Subcutaneous abdominal adipose tissue (tissue), 5 donors: Measurements from ENCODE around the gene ZMYM2.

Experiments used
- H3K27ac ChIP-seq: one replicate; pipeline ENCODE4 v1.7.0; 2013; ENCODE audit warnings: low read depth, mild to moderate bottlenecking, inconsistent platforms, low read length, moderate library complexity
- H3K27me3 ChIP-seq, 5 donors: one replicate each; pipeline ENCODE4 v1.7.0; 2013; ENCODE audit warnings: low read length in 5 of 5, inconsistent platforms in 1 of 5; ENCODE audit not compliant: control insufficient read depth in 5 of 5, insufficient read depth in 4 of 5
- H3K36me3 ChIP-seq, 5 donors: one replicate each; pipeline ENCODE4 v1.7.0; 2013; ENCODE audit warnings: low read length in 5 of 5; ENCODE audit not compliant: control insufficient read depth in 5 of 5, insufficient read depth in 5 of 5
- H3K4me1 ChIP-seq, 5 donors: one replicate each; pipeline ENCODE4 v1.7.0; 2013; ENCODE audit warnings: low read length in 5 of 5, mild to moderate bottlenecking in 3 of 5, moderate library complexity in 1 of 5; ENCODE audit not compliant: control insufficient read depth in 5 of 5, insufficient read depth in 5 of 5
- H3K4me3 ChIP-seq, 5 donors: one replicate each; pipeline ENCODE4 v1.7.0; 2013; ENCODE audit warnings: low read length in 5 of 5, low read depth in 1 of 5
- H3K9ac ChIP-seq, 5 donors: one replicate each; pipeline ENCODE4 v1.7.0; 2013; ENCODE audit warnings: low read length in 5 of 5, mild to moderate bottlenecking in 4 of 5, moderate library complexity in 3 of 5
- H3K9me3 ChIP-seq, 5 donors: one replicate each; pipeline ENCODE4 v1.7.0; 2013; ENCODE audit warnings: low read length in 5 of 5; ENCODE audit not compliant: control insufficient read depth in 5 of 5
- donor health status: healthy.
- donor health status: healthy.
- donor health status: healthy.
- donor health status: healthy.
- donor health status: healthy.

ZMYM2 gene

DNA sequence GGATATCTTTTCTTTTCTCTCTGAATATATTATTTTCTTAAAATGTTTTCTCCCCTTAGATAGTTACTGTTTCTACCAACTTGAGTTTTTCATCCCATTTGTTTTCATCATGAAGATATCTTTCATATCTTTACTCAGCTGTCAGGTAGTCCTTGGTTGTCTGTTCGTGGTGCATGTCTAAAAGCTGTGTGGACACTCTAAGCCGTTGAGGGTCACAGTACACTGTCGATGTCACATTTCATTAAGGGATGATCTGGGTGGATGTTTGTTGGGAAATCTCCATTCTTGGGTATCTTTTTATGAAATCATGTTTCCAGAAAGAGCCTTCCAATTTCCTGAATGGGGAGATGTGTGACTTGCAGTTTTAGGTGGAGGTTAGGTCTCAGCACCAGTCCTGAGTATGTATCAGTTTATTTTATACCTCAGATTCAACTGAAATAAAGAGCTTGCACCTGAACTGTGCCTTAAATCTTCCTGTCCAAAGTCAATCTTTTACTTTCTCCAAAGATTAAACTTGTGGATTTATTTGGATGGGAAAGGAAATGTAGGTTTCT, 23.2 kb downstream of the ZMYM2 start:
- no peaks in the 10 kb centered on the region for H3K27me3 ChIP-seq
- no peak overlapping the region for H3K9ac ChIP-seq
- H3K4me3 ChIP-seq, result no peak overlapping the region
- peaks cover 8 to 15% (median 10%) of the 10 kb centered on the region in 5 donors for H3K36me3 ChIP-seq
- no peak overlapping the region for H3K27ac ChIP-seq
- peaks cover 2 to 11% (median 8%) of the 10 kb centered on the region in 5 donors for H3K9me3 ChIP-seq
- no peaks in the 10 kb centered on the region for H3K4me1 ChIP-seq

DNA sequence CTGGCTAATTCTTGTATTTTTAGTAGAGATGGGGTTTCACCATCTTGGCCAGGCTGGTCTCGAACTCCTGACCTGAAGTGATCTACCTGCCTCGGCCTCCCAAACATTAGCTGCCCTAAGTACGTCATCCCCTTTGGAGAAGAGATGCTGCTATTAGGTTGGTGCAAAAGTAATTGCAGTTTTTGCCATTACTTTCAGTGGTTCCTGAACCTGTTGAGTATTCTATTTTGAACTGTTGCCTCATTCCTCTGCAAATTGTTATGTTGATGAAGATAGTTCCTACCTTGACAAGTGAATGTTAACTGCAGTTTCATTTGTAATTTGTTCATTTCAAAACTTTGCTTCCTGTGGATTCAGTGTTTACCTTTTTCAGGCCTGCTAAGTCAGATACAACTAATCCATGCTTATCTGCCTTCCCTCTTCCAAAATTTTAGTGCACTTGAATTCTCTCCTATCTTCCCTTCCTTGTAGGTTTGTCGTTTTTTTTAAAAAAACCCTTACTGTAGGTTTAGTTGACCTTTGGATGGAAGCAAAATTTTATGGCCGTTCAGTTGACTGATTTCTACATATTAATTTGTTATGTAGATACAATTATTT, 24.0 kb downstream of the ZMYM2 start:
- Histone ChIP-seq H3K36me3 (peaks cover 8 to 15% (median 10%) of the 10 kb centered on the region in 5 donors), H3K4me3 (no peak overlapping the region), H3K9ac (no peak overlapping the region), H3K9me3 (peaks cover 2 to 11% (median 8%) of the 10 kb centered on the region in 5 donors), H3K27ac (no peak overlapping the region), H3K4me1 (no peaks in the 10 kb centered on the region), H3K27me3 (no peaks in the 10 kb centered on the region)

DNA sequence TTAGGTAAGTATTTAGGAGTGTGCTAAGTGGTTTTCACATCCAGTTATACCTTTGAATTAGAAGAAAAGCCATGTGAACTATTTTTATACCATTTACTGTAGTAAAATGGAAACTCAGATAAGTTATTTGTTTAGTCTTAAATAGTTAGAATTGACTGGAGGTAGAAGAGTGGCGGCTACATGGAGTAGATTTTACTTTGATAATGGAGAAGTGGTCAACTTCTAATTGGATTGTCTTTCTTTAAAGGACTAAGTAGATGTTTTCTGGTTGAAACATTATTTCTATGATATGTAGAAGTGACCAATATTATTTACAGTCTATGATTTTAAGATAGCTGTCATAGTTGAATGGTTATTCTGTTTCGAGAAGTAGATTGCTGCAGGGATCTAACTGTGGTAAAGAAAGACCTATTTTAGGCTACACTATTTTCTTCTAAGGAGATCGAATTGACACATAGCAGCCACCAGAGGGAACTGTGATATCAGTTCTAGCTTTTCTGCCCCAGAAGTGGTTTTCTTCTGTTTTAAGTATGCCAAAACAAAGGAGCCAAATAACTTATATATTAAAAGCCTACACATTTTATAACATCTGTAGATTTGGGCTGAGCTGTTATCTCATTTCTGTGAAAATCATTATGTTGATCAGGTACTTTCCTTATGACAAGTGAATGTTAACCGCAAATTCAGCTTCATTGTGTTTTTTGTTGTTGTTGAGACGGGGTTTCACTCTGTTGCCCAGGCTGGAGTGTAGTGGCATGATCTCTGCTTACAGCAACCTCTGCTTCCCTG, 26.1 kb downstream of the ZMYM2 start:
- H3K9ac ChIP-seq, result peak overlapping the region in 1 of 5 donors; percentile 39
- H3K4me1 ChIP-seq, result no peaks in the 10 kb centered on the region
- no peak overlapping the region for H3K4me3 ChIP-seq
- H3K36me3 ChIP-seq, result peaks cover 4 to 8% (median 7%) of the 10 kb centered on the region in 5 donors
- H3K27me3 ChIP-seq, result no peaks in the 10 kb centered on the region
- peaks cover 0 to 2% (median under 1%) of the 10 kb centered on the region in 5 donors for H3K9me3 ChIP-seq
- no peak overlapping the region for H3K27ac ChIP-seq

DNA sequence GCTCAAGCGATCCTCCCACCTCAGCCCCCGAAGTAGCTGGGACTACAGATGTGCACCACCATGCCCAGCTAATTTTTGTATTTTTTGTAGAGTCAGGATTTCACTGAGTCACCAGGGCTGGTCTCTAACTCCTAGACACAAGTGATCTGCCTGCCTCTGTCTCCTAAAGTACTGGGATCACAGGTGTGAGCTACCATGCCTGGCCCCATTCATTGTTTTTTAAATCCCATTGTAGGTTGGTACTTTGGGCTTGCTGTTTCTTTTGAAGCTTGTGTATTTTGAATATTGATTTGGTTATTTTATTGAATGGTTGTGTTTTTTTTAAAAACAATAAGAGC, 26.7 kb downstream of the ZMYM2 start:
- H3K4me3 ChIP-seq, result no peak overlapping the region
- no peaks in the 10 kb centered on the region for H3K9me3 ChIP-seq
- no peaks in the 10 kb centered on the region for H3K27me3 ChIP-seq
- peaks cover 3 to 10% (median 6%) of the 10 kb centered on the region in 5 donors for H3K36me3 ChIP-seq
- H3K27ac ChIP-seq, result no peak overlapping the region
- H3K9ac ChIP-seq, result no peak overlapping the region
- peaks cover 0 to 2% (median 0%) of the 10 kb centered on the region in 5 donors for H3K4me1 ChIP-seq

DNA sequence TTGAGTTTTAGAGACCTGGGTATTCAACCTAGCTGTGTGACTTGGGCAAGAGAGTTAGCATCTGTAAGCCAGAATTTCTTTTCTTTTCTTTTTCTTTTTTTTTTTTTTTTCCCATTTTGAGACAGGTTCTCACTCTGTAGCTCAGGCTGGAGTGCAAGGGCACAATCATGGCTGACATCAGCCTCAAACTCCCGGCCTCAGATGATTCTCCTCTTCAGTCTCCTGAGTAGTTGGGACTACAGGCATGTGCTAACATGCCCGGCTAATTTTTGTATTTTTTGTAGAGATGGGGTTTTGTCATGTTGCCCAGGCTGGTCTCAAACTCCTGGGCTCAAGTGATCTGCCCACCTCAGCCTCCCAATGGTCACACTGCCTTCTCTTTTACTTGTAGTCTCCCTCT, 33.0 kb downstream of the ZMYM2 start:
- Histone ChIP-seq H3K9ac (no peak overlapping the region), H3K36me3 (peaks cover 18 to 36% (median 26%) of the 10 kb centered on the region in 5 donors), H3K4me3 (no peak overlapping the region), H3K27me3 (no peaks in the 10 kb centered on the region), H3K27ac (no peak overlapping the region), H3K9me3 (no peaks in the 10 kb centered on the region), H3K4me1 (peaks cover 0 to 6% (median 2%) of the 10 kb centered on the region in 5 donors)

DNA sequence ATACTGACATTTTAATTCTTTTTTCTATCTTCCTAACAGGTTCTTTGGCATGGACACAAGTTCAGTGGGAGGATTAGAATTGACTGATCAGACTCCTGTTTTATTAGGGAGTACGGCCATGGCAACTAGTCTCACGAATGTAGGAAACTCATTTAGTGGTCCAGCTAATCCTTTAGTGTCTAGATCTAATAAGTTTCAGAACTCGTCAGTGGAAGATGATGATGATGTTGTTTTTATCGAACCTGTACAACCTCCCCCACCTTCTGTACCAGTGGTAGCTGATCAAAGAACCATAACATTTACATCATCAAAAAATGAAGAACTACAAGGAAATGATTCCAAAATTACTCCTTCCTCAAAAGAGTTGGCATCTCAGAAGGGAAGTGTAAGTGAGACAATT, 34.5 kb downstream of the ZMYM2 start:
- Histone ChIP-seq H3K4me1 (peaks cover 0 to 6% (median 2%) of the 10 kb centered on the region in 5 donors), H3K27ac (no peak overlapping the region), H3K27me3 (no peaks in the 10 kb centered on the region), H3K9me3 (no peaks in the 10 kb centered on the region), H3K36me3 (peaks cover 18 to 40% (median 29%) of the 10 kb centered on the region in 5 donors), H3K4me3 (no peak overlapping the region), H3K9ac (no peak overlapping the region)

DNA sequence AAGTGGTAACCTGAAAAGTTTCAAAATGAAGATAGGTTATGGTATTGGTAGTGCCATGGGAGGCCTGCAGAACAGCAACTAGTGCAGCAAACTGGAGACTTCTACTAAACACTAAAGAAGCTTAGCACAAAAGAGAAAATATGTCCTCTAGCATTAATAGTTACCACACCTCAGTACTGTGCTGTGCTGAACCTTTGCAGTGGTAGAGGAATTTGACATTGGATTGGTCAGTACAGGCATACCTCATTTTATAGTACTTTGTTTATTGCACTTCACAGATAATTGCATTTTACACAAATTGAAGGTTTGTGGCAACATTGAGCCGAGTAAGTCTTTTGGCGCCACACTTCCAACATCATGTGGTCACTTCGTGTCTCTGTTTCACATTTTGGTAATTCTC, 40.4 kb downstream of the ZMYM2 start:
- Histone ChIP-seq H3K4me3 (no peak overlapping the region), H3K36me3 (peaks cover 12 to 36% (median 28%) of the 10 kb centered on the region in 5 donors), H3K9ac (no peak overlapping the region), H3K9me3 (no peaks in the 10 kb centered on the region), H3K27me3 (no peaks in the 10 kb centered on the region), H3K4me1 (peaks cover 0 to 10% (median 0%) of the 10 kb centered on the region in 5 donors), H3K27ac (no peak overlapping the region)

DNA sequence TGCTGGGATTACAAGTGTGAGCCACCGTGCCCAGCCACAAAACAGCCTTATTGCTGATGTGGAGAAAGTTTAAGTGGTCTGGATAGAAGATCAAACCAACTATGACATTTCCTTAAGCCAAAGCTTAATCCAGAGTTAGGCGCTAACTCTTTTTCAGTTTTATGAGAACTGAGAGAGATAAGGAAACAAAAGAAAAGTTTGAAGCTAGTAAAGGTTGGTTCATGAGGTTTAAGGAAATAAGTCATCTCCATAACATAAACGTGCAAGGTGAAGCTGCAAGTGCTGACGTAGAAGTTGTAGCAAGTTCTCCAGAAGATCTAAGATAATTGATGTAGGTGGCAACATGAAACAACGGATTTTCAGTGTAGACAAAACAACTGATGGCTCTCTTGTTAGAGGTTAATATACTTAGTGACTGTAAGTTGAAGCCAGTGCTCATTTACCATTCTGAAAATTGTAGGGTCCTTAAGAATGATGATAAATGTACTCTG, 41.6 kb downstream of the ZMYM2 start:
- Histone ChIP-seq H3K4me1 (peaks cover 0 to 10% (median 0%) of the 10 kb centered on the region in 5 donors), H3K27ac (no peak overlapping the region), H3K36me3 (peaks cover 16 to 32% (median 27%) of the 10 kb centered on the region in 5 donors)

DNA sequence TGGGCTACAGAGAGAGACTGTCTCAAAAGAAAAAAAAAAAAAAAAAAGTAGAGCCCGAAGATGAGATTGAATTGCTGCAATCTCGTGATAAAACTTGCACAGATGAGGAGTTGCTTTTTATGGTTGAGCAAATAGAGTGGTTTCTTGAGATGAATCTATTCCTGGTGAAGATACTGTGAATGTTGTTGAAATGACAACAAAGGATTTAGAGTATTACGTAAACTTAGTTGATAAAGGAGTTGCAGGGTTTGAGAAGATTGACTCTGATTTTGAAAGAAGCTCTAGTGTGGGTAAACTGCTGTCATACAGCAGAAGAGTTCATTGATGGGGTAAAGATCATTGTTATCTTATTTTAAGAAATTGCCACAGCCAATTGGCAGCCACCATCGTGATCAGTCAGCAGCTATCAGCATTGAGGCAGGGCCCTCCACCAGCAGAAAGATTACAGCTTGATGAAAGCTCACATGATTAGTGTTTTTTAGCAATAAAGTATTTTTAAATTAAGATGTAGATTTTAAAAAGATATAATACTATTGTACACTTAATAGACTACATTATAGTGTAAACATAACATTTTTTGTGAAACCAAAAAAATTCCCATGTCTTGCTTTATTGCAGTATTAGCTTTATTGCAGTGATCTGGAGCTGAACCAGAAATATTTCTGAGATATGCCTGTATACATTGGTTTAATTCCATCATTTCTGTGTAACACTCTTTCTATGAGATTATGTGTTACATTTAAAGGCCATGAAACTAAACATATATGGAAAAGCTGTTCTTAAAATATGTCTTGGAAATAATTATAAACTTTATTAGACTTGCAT, 43.1 kb downstream of the ZMYM2 start:
- Histone ChIP-seq H3K4me1 (peaks cover 0 to 7% (median 0%) of the 10 kb centered on the region in 5 donors), H3K36me3 (peaks cover 21 to 37% (median 30%) of the 10 kb centered on the region in 5 donors), H3K27ac (no peak overlapping the region), H3K9ac (no peak overlapping the region), H3K27me3 (no peaks in the 10 kb centered on the region), H3K9me3 (no peaks in the 10 kb centered on the region), H3K4me3 (no peak overlapping the region)

More for the DNA sequence above, 41.6 kb downstream of the ZMYM2 start:
- Histone ChIP-seq H3K4me3 (no peak overlapping the region), H3K27me3 (no peaks in the 10 kb centered on the region), H3K9ac (no peak overlapping the region), H3K9me3 (no peaks in the 10 kb centered on the region)
